Panc1 (cell line): ENCODE data around the gene TRAF3IP1. TPM values are rescaled to one million over a fixed set of nuclear protein-coding genes. Genes with fewer than 3 reads are reported as not detected.
"Not testable (repeated sequence)": the region's sequence is repeated elsewhere in the genome, so short reads cannot be mapped to it uniquely, and the experiment has no call there.

ENCODE experiments used
- ATAC-seq: fragments of 200-7000 bp; cut with Tn5 transposase; 2 replicates; pipeline ENCODE4 v1.9.1; 2020; ENCODE audit warnings: mild to moderate bottlenecking, moderate library complexity
- BruUV-seq: library from RNA; stranded (reverse); fragments of 400-500 nt; replicated peaks from 2 replicates; lab custom pipeline; 2021; lab: Mats Ljungman, UMichigan
- CTCF ChIA-PET: fragments of 300-600 bp; sonication (Branson Sonifier 250); formaldehyde crosslinking; loops from one replicate; lab custom pipeline; 2022; ENCODE audit warnings: antibody characterized with exemption; lab: Charles Lee
- POLR2A ChIA-PET: fragments of 300-600 bp; sonication (Branson Sonifier 250); formaldehyde crosslinking; loops from one replicate; lab custom pipeline; 2022; ENCODE audit warnings: antibody characterized with exemption; lab: Charles Lee
- DNase-seq: peaks from one replicate; pipeline ENCODE4 v3.0.0-alpha.2; 2010; ENCODE audit warnings: low read depth, low spot score
- H3K27ac ChIP-seq: 2 replicates; pipeline ENCODE4 v1.5.1; 2011; ENCODE audit warnings: mild to moderate bottlenecking, low read length, inconsistent platforms
- H3K27me3 ChIP-seq: fragments of 200-500 bp; sonication (Bioruptor generic); 2 replicates; pipeline ENCODE4 v1.6.0; 2014; ENCODE audit warnings: low read length, inconsistent platforms; ENCODE audit not compliant: control insufficient read depth, insufficient read depth
- H3K36me3 ChIP-seq: fragments of 200-500 bp; sonication (Bioruptor generic); 2 replicates; pipeline ENCODE4 v1.5.1; 2014; ENCODE audit warnings: inconsistent platforms, mild to moderate bottlenecking, low read length, moderate library complexity; ENCODE audit not compliant: control insufficient read depth, insufficient read depth
- H3K4me1 ChIP-seq: 2 replicates; pipeline ENCODE4 v1.5.1; 2011; ENCODE audit warnings: inconsistent platforms, mild to moderate bottlenecking, low read length, moderate library complexity; ENCODE audit not compliant: control insufficient read depth, insufficient read depth
- H3K4me3 ChIP-seq, 2 experiments: 2 replicates each; pipeline ENCODE4 v1.5.1; 2011 to 2012; ENCODE audit warnings: low read depth in 2 of 2, low read length in 2 of 2, mild to moderate bottlenecking in 2 of 2, inconsistent platforms in 1 of 2, moderate library complexity in 1 of 2
- H3K9me3 ChIP-seq: fragments of 200-500 bp; sonication (Bioruptor generic); 2 replicates; pipeline ENCODE4 v1.5.1; 2014; ENCODE audit warnings: low read depth, mild to moderate bottlenecking, inconsistent platforms, low read length, moderate library complexity; ENCODE audit not compliant: control insufficient read depth, insufficient read depth
- CTCF ChIP-seq: fragments of 450-650 bp; IDR thresholded peaks from 2 replicates; pipeline ENCODE4 v1.5.1; 2017; ENCODE audit warnings: mild to moderate bottlenecking
- POLR2AphosphoS5 ChIP-seq: IDR thresholded peaks from 2 replicates; pipeline ENCODE4 v1.6.1; 2012; ENCODE audit warnings: mild to moderate bottlenecking, low read depth, low read length, moderate library complexity
- REST ChIP-seq, 2 experiments: IDR thresholded peaks; 2 replicates each; pipeline ENCODE4 v1.6.1; 2011 to 2012; ENCODE audit warnings: low read depth in 2 of 2, control low read depth in 1 of 2, low read length in 1 of 2, mild to moderate bottlenecking in 1 of 2, moderate library complexity in 1 of 2; ENCODE audit not compliant: insufficient read depth in 1 of 2
- SIN3A ChIP-seq: IDR thresholded peaks from 2 replicates; pipeline ENCODE4 v1.6.1; 2012; ENCODE audit warnings: low read depth, mild to moderate bottlenecking, low read length, moderate library complexity, borderline replicate concordance; ENCODE audit not compliant: insufficient read depth
- TCF7L2 ChIP-seq: IDR thresholded peaks from 2 replicates; pipeline ENCODE4 v1.6.1; 2011; ENCODE audit warnings: mild to moderate bottlenecking, low read depth, low read length, inconsistent platforms
- in situ Hi-C: cut with HindIII; loops from 2 replicates; pipeline ENCODE4 v1.10.0; 2016; ENCODE audit warnings: low sequenced_read_pairs, low pct_unique_long_range_greater_than_20kb
- intact Hi-C: fragments of 100-400 bp; cut with micrococcal nuclease; formaldehyde crosslinking; loops from one replicate; pipeline ENCODE4 v1.10.0; 2022; ENCODE audit not compliant: unreplicated experiment
- total RNA-seq: library from RNA; stranded (reverse); gene quantifications from one replicate; pipeline ENCODE4 v1.2.1, GENCODE V29; 2021; ENCODE audit not compliant: unreplicated experiment

TRAF3IP1 gene
- total RNA-seq, 1 experiment from 2014 or later, result 23.4 TPM

GRCh38 chr2:238271061-238271554 is 49.2 kb upstream of the TRAF3IP1 start:
- no TSS peak for BruUV-seq
- in situ Hi-C loops, result no loop called here
- intact Hi-C loops, result no loop called here

DNA sequence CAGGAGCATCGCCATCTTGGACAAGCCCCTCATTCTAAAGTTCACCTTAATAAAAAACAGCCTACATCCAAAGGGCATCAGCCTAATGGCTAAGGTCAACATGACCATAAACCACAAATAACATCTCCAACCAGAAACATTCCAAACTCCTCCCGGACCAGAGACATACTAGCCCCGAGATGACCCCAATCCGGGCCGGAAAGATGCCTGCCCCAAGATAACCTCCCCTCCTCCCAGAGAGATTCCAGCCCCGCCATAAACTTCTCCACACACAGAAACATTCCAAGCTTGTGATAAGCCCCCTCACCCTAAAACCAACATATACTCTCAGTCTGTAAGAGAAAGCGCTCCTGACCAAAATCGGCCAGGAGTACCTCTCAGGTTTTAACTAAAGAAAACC is 48.6 kb upstream of the TRAF3IP1 start:
- H3K4me1 ChIP-seq, H3K9me3 ChIP-seq, H3K27ac ChIP-seq, H3K27me3 ChIP-seq, DNase-seq, CTCF ChIA-PET, H3K4me3 ChIP-seq, intact Hi-C loops, H3K36me3 ChIP-seq, ATAC-seq, in situ Hi-C loops, BruUV-seq: not testable (repeated sequence)
- POLR2A ChIA-PET, result interaction anchor here (1.5 kb wide), 1 partner anchor 11 kb away, joined by 3 read pairs; no protein-coding TSS in a partner anchor

More at GRCh38 chr2:238271061-238271554, 49.2 kb upstream of the TRAF3IP1 start:
- DNase-seq (no peak), ATAC-seq (no peak)
- Histone ChIP-seq H3K36me3 (no peaks in the 10 kb centered on the region), H3K27me3 (no peaks in the 10 kb centered on the region), H3K9me3 (no peaks in the 10 kb centered on the region), H3K4me1 (no peaks in the 10 kb centered on the region), H3K27ac (no peak overlapping the region), H3K4me3 (no peak overlapping the region)
- no peak for TF ChIP-seq REST (IDR thresholded peaks at IDR 0.05; ENCODE audit: insufficient read depth in 1 of 2, low read depth in 2 of 2, low read length in 1 of 2)
- POLR2A ChIA-PET, result no interaction called here
- CTCF ChIA-PET, result no interaction called here

GRCh38 chr2:238272156-238272555 is 48.2 kb upstream of the TRAF3IP1 start:
- POLR2A ChIA-PET, result interaction anchor here (1.5 kb wide), 1 partner anchor 11 kb away, joined by 3 read pairs; no protein-coding TSS in a partner anchor
- ATAC-seq, result no peak
- in situ Hi-C loops, result no loop called here

More at GRCh38 chr2:238272156-238272555, 48.2 kb upstream of the TRAF3IP1 start:
- DNase-seq, result no peak
- no peak for TF ChIP-seq POLR2AphosphoS5
- no peak for TF ChIP-seq REST (IDR thresholded peaks at IDR 0.05; ENCODE audit: insufficient read depth in 1 of 2, low read depth in 2 of 2, low read length in 1 of 2)
- TF ChIP-seq SIN3A, result no peak
- TF ChIP-seq CTCF, result no peak
- no peak for TF ChIP-seq TCF7L2
- Histone ChIP-seq H3K27ac (no peak overlapping the region), H3K36me3 (no peaks in the 10 kb centered on the region), H3K4me1 (no peaks in the 10 kb centered on the region), H3K9me3 (no peaks in the 10 kb centered on the region), H3K27me3 (no peaks in the 10 kb centered on the region), H3K4me3 (no peak overlapping the region)
- intact Hi-C loops, result no loop called here
- CTCF ChIA-PET, result interaction anchor here (0.9 kb wide), 1 partner anchor 9 kb away, joined by 3 read pairs; no protein-coding TSS in a partner anchor
- no TSS peak for BruUV-seq
